ENCODE measurements around the gene SLF2. TPM values are rescaled to one million over a fixed set of nuclear protein-coding genes. Genes with fewer than 3 reads are reported as not detected.

The SLF2 gene
- total and polyA plus RNA-seq, 11 donors = 7.5 to 26.9 (median 16.2) TPM

DNA sequence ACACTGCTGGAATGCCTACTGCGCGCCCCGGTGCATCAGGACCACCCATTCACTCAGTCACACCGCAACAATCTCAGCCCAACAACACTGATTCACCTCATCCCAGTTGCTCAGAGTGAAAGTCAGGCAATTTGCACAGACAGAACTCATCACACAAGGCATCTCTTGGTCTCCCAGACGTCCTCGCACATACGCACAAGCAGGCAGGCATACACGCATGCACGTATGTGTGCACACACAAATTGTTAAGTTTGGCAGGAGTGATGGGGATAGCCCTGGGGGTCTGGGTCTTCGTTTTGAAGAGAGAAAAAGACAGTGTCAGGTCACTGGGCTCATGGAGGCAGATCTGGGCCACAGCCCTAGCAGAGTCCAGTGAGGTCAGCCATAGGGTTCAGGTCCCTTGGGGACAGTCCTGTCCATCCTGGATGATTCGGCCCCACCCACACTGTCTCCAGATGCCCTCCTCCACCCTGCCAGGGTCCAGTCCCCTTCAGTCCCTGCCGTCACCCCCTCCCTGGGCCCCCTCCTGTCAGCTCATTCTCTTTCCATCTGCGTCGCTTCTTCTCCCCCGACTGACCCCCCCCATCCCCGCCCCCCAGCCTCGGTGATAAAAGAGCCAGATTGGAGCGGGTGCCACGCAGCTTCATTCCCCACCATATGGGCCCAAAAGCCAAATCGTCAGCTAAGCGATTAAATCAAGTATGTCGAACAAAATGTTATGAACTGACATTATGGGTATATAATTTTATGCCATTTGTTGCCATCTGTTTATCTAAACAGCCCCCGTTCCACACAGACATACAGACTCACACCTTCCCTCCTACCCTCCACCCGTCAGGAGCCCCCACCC, 48.5 kb upstream of the SLF2 start:
- intact Hi-C loops (cut with DNase I) = no loop called here
- WGBS, 4 donors = 77 to 82% (median 79%) methylated on average over 22 to 24 of the region's 24 CpGs
- H3K4me3 ChIP-seq = no peak overlapping the region
- DNase-seq (no peak), ATAC-seq (no peak)
- peaks cover 0 to 4% (median 0%) of the 10 kb centered on the region in 12 donors for H3K4me1 ChIP-seq
- no peak overlapping the region for H3K27ac ChIP-seq
- TF ChIP-seq, protein P1, sequence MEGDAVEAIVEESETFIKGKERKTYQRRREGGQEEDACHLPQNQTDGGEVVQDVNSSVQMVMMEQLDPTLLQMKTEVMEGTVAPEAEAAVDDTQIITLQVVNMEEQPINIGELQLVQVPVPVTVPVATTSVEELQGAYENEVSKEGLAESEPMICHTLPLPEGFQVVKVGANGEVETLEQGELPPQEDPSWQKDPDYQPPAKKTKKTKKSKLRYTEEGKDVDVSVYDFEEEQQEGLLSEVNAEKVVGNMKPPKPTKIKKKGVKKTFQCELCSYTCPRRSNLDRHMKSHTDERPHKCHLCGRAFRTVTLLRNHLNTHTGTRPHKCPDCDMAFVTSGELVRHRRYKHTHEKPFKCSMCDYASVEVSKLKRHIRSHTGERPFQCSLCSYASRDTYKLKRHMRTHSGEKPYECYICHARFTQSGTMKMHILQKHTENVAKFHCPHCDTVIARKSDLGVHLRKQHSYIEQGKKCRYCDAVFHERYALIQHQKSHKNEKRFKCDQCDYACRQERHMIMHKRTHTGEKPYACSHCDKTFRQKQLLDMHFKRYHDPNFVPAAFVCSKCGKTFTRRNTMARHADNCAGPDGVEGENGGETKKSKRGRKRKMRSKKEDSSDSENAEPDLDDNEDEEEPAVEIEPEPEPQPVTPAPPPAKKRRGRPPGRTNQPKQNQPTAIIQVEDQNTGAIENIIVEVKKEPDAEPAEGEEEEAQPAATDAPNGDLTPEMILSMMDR (IDR thresholded peaks at IDR 0.05) = no peak
- TF ChIP-seq POLR2A (IDR thresholded peaks at IDR 0.05) = no peak
- no peaks in the 10 kb centered on the region for H3K9me3 ChIP-seq
- H3K27me3 ChIP-seq = peaks cover 0 to 68% (median 7%) of the 10 kb centered on the region in 9 donors
- H3K36me3 ChIP-seq = no peaks in the 10 kb centered on the region

DNA sequence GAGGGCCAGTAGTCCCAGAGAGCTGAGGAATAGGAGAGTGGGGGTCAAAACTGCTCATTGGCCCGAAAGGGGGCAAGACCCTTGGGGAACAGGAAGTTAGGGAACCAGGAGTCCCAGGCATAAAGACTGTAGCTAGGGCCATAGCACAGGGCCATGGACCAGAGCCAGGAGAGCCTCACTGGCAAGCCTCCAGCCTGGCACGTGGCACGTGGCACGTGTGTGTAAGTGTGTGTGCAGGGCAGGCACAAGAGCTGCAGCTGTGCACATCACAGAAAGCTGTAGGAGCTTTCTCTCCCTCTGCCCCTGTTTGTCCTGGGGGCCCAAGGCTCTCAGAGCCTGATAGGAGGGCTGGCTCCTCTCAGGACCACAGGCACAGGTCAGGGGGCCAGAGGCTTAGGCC, 47.8 kb upstream of the SLF2 start:
- H3K27ac ChIP-seq = no peak overlapping the region
- 33 to 100% (median 52%) methylated on average over 1 to 4 of the region's 4 CpGs for WGBS, 4 donors
- H3K36me3 ChIP-seq = no peaks in the 10 kb centered on the region
- DNase-seq = no peak
- H3K4me1 ChIP-seq = peaks cover 0 to 4% (median 0%) of the 10 kb centered on the region in 12 donors
- intact Hi-C loops (cut with DNase I) = no loop called here
- H3K27me3 ChIP-seq = peaks cover 0 to 64% (median 7%) of the 10 kb centered on the region in 9 donors
- H3K4me3 ChIP-seq = no peak overlapping the region
- H3K9me3 ChIP-seq = no peaks in the 10 kb centered on the region
- no peak for TF ChIP-seq POLR2A (IDR thresholded peaks at IDR 0.05)
- TF ChIP-seq, protein P1 (IDR thresholded peaks at IDR 0.05) = no peak
- no peak for ATAC-seq

DNA sequence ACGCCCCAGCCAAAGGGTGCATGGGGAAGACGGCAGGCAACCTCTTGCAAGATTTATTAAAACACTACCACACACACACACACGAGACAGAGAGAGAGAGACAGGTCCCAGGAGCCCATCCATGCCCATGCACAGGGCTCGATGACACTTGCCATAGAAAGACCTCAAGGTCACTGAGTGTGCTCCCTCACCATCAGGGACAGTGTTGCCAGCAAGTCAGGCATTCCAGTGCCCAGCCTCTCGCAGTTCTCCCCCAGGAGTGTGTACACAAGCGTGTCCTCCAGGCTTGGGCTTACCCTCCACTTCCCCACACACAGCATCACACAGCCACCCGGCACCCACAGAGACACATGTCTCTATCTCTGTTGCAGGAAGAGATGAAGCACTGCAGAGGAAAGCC, 46.8 kb upstream of the SLF2 start:
- no peak for TF ChIP-seq POLR2A (IDR thresholded peaks at IDR 0.05)
- TF ChIP-seq, protein P1 (IDR thresholded peaks at IDR 0.05) = no peak
- DNase-seq (no peak), ATAC-seq (no peak)
- Histone ChIP-seq H3K27me3 (peaks cover 0 to 58% (median 7%) of the 10 kb centered on the region in 9 donors), H3K9me3 (no peaks in the 10 kb centered on the region), H3K4me3 (no peak overlapping the region), H3K27ac (no peak overlapping the region), H3K4me1 (peaks cover 0 to 4% (median 0%) of the 10 kb centered on the region in 12 donors), H3K36me3 (no peaks in the 10 kb centered on the region)
- WGBS, 4 donors = 58 to 71% (median 63%) methylated on average over 7 of the region's 7 CpGs
- intact Hi-C loops (cut with DNase I) = no loop called here

DNA sequence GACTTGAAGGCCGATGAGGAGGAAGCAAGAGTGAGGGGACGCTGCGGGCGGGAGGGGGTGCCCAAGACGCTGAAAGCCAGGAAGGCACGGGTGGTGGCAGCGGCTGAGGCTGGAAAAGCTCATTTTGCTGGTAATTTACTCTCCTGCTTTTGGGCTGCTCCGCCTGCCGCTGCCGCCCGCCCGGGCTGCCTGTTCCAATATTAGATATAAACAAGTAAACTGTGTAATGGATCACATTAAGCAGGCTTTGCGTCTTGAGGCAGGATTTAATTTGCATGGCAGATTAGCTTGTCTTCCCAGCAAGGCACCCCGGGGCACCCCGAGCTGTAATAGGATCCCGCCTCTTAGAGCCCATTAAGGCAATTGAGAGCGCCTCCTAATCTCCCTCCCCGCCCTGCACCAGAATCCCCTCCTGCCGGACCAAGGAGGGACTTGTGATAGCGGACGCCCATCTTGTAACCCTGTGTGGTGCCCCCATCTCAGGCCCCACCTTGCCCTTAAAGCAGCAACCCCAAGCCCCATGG, 46.1 kb upstream of the SLF2 start:
- WGBS, 4 donors = 15 to 32% (median 19%) methylated on average over 21 of the region's 21 CpGs
- peaks cover 0 to 57% (median 7%) of the 10 kb centered on the region in 9 donors for H3K27me3 ChIP-seq
- ATAC-seq = no peak
- no peak for DNase-seq
- peak overlapping the region in 1 of 12 donors; percentile 4 for H3K4me3 ChIP-seq
- TF ChIP-seq, protein P1 (IDR thresholded peaks at IDR 0.05) = no peak
- intact Hi-C loops (cut with DNase I) = no loop called here
- no peaks in the 10 kb centered on the region for H3K36me3 ChIP-seq
- H3K9me3 ChIP-seq = no peaks in the 10 kb centered on the region
- H3K4me1 ChIP-seq = peaks cover 0 to 4% (median 0%) of the 10 kb centered on the region in 12 donors
- H3K27ac ChIP-seq = no peak overlapping the region
